ENCODE results near the gene PHIP.
"Not testable (repeated sequence)": the region's sequence is repeated elsewhere in the genome, so short reads cannot be mapped to it uniquely, and the experiment has no call there.

Gene PHIP

DNA sequence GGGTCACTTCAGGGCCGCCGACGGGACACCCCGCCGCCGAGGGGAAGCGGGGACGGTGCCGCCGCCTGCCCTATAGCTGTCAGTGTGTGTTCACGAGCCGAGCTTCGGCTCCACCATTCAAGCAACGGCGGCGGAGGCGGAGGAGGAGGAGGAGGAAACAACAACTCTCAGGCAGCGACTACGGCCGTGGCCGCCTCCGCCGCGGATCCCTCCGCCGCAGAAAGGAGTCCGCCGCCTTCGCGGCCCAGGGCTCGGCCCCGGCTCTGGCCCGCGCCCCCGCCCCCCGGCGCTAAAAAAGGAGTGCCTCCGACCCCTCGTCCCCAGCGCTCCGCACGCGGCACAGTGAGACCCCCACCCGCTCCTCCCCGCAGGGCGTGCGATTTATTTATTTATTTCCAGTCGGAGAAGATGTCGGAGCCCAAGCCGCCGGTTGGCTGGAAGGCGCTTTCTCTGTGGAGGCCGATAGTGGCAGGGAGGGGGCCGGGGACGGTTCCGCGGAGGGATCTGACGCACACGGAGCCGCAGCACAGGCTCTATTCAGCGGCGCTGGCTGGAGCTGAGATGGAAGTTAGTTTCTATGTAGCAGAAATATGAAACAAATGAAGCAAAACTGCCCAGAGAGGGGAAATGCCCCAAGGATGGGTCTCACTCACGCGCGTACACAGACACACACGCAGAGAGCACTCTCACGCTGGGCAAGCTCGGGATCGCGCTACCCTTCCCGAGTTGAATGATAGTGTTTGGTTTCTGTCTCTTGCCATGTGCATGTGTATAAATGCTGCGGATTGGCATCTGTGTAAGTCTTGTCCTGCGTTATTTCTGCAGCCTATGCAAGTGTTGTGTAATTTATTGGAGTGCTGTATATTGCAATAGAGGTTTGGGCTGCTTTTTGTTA lies at the start of gene PHIP:
PHIP (minus strand) TSS at position 180 of the 895 bp plus-strand sequence. CDS start 186 bp downstream, outside the sequence.
- peak; percentile 94 for DNase-seq (ENCODE audit: low spot score)

- DNase-seq (ENCODE audit: low spot score): peak; percentile 18
Measured at GRCh38 chr6:79127660-79128059, 49.6 kb upstream of the PHIP start.

- no peak for DNase-seq (ENCODE audit: low spot score)
Measured at GRCh38 chr6:79119217-79119616, 41.2 kb upstream of the PHIP start.

GRCh38 chr6:79117752-79118151 lies 39.7 kb upstream of the PHIP start:
- no peak for DNase-seq (ENCODE audit: low spot score)

GRCh38 chr6:79115553-79116182 lies 37.6 kb upstream of the PHIP start:
- no peak for DNase-seq (ENCODE audit: low spot score)

DNA sequence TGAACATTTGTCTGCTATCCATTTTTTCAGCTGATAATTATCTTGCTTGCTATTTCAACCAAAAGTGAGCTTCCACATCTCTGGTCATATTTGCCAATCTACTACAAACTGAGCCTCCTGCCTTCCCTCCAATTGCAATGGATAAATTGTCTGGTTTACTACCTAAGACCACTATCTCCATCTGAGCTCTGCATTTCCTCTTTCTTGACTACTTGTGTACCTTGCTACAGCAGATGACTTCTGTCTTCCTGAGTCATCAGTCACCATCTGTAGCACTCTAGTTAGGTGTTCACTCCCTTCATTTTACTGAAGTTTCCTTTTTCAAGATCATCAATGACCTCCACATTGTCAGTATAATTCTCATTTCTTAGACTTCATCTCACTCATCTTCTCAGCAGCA lies 33.5 kb upstream of the PHIP start:
- DNase-seq (ENCODE audit: low spot score): no peak

DNA sequence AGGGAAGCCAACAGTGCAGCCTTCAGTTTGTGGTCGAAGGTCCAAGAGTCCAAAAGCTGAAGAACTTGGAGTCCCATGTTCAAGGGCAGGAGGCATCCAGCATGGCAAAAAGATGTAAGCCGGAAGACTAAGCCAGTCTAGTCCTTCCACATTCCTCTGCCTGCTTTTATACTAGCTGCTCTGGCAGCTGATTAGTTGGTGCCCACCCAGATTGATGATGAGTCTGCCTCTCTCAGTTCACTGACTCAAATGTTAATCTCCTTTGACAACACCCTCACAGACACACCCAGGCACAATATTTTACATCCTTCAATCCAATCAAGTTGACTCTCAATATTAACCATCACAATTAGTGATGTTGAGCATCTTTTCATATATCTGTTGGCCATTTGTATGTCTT lies 23.1 kb upstream of the PHIP start:
- DNase-seq (ENCODE audit: low spot score): no peak

GRCh38 chr6:79100304-79100703 lies 22.2 kb upstream of the PHIP start:
- DNase-seq (ENCODE audit: low spot score): no peak

- DNase-seq (ENCODE audit: low spot score): no peak
Measured at GRCh38 chr6:79094938-79095337, 16.9 kb upstream of the PHIP start.

- DNase-seq (ENCODE audit: low spot score): not testable (repeated sequence)
Measured at GRCh38 chr6:79091801-79092200, 13.7 kb upstream of the PHIP start.

GRCh38 chr6:79089552-79090404 lies 11.7 kb upstream of the PHIP start:
- no peak for DNase-seq (ENCODE audit: low spot score)

DNA sequence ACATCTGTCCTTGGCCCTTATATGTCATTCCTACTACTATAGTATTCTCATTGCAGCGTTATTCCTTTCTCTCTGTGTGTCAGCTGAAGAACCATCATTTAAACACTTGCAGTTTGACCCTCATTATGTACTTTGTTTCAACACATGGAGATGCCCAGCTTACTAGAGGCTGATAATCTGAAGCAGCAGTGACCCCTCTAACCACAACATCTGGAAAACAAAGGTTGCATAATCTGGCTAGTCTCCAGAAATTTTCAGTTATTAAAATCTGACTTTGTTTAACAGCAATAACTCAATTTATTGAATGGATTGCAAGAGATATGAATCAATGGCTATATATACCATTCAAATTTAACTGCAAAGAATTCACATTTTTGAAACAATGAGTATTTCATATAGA lies 6.6 kb upstream of the PHIP start:
- no peak for DNase-seq (ENCODE audit: low spot score)

GRCh38 chr6:79082304-79082703 lies 4.2 kb upstream of the PHIP start:
- DNase-seq (ENCODE audit: low spot score): no peak

DNA sequence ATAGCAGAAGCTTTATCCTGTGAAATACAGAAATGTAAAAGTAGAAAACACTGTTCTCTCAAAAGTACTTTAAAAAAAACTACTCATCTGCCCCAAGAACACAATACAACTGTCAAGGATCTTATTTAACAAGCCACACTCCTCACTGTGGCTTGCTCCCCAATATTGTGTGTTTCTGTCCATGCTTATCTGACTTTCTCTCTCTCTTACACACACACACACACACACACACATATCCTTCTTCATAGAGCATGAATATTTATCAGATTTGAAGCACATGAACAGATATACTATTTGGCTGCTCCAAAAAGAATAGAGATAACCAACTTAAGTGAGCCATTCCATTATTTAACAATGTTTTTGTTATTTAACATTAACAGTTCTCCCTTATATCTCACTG lies 3.6 kb upstream of the PHIP start:
- DNase-seq (ENCODE audit: low spot score): no peak

DNA sequence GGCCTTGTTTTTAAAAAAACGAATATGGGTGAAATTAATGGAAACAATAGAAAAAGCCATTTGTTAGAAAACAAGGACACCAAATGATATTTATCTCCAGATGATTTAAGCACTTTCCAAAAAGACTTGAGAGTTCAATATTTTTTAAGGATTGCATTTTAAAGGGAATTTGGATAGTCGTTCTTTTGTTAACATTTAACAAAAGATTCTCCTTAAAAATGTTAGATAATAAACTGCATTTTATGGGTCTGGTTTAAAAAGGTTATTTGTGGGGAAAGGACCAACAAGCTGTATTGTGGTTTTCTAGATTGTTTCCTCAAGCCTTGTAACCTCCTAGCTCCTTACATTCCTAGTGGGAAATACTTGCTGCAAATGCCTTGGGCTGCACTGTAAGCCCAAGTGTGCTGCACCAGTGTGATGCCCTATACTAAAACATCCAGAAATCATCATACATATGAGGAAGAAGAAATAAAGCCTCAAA lies 1.5 kb upstream of the PHIP start:
- DNase-seq (ENCODE audit: low spot score): peak; percentile 66

DNA sequence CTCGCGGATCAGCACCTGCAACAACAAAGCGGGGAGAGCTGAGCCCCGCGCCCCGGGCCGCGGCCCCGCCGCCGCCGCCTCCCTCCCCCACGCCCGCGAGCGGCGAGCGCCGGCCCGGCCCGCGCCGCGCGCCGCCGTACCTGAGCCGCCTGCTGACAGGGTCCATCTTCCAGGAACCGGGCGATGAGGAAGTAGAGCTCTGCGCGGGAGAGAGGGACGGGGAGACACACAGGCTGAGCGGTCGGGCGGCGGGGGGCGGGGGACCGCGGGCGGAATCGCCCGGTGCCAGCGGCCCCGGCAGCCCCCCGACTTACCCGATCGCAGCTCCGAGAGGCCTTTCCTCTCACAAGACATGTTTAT lies 359 bp downstream of the PHIP start:
- no peak for DNase-seq (ENCODE audit: low spot score)

DNA sequence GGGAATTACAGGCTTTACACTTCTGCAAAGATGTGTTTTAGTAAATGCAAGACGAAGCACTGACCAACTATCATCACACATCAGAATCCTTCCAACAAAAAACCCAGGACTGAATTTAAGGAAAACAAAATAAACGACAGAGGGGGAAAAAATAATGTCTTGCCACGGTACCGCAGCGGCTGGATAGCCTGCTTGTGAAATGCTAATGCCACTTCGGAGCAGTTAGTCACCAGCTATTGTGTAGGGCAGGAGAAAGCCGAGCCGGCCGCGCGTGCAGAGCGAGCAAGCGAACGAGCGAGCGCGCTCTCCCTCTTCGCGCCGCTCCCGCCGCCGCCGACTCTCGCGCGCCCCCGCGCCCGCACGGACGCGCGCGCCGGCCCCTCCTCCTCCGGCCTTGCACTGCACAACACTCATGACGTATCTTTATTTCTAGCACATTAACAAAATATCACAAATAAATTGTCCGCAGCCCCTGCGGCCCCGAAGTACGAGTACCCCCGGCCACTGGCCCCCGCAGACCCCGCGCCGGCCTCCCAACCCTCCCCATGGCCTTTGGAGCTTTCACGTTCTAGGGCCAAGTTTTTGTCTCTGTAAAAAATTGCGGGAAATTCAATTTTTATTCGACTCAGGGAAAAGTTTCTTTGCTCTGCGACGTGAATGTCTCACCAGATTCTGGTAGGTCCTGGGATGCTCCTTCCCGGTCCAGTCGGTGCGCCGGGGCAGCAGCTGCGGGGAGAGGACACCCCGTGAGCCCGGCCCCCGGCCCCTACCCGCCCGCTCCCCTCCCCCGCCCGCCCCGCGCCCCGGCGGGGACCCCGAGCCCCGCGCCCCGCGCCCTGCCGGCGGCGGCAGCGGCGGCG lies 1.0 kb downstream of the PHIP start:
- DNase-seq (ENCODE audit: low spot score): peak; percentile 84

DNA sequence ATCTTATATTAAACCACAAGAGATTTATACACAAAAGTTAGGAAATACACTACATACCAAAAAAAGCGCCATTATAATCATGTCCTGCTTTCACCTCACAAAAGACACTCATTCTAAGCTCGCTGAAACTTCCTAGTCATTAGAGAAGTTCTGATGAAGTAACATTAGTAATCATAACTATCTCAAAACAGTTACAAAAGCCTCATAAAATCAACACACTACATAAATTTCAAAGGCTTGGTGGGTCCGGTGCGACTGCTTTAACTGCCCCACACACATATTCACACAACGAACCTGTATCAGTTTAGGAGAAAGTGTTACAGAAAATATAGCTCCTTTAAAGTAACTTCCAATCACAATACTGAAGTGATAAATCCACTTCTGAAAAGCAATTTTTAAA lies 1.9 kb downstream of the PHIP start:
- no peak for DNase-seq (ENCODE audit: low spot score)

DNA sequence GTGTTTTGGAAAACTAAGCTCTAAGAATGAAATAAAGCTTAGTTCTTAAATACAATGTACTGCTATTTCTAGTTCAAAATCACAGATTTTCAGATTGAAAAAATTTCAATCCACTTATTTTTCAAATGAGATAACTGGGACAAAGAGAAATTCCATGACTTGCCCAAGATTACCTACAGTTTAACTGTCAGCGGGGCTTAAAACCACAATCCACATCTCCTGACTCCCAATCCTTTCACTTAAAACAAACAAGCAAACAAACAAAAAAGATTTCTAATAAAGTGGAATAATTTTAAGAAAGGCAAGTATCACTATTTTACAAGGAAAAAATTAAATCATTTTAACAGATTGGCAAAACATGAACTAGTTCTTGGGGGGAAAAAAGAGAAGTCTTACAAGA lies 4.2 kb downstream of the PHIP start:
- DNase-seq (ENCODE audit: low spot score): no peak

DNA sequence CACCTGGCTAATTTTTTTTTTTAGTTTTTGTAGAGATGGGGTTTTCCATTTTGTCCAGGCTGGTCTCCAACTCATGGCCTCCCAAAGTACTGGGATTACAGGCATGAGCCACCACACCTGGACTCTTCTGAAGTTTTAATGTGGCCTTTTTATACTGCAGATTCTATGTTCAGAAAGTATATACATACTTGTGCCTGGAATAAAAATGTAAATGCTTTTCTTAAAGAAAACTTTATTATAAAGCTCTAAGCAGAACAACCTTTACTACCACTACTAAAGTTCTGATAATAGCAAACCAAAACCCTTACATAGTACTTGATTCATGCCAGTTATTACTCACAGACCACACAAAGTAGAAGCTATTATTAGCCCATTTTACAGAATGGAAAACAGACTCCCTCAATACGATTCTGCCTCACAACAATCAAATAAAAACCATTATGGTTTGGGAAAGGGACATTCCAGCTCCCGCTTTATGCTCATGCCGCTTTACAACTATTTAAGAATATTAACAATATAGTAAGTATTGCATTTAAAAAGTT lies 5.3 kb downstream of the PHIP start:
- no peak for DNase-seq (ENCODE audit: low spot score)

GRCh38 chr6:79071547-79071946 lies 6.5 kb downstream of the PHIP start:
- no peak for DNase-seq (ENCODE audit: low spot score)

Measured in cerebellar cortex (tissue), 1 donor.